ENCODE results near the gene CSNK2A1.

DNA sequence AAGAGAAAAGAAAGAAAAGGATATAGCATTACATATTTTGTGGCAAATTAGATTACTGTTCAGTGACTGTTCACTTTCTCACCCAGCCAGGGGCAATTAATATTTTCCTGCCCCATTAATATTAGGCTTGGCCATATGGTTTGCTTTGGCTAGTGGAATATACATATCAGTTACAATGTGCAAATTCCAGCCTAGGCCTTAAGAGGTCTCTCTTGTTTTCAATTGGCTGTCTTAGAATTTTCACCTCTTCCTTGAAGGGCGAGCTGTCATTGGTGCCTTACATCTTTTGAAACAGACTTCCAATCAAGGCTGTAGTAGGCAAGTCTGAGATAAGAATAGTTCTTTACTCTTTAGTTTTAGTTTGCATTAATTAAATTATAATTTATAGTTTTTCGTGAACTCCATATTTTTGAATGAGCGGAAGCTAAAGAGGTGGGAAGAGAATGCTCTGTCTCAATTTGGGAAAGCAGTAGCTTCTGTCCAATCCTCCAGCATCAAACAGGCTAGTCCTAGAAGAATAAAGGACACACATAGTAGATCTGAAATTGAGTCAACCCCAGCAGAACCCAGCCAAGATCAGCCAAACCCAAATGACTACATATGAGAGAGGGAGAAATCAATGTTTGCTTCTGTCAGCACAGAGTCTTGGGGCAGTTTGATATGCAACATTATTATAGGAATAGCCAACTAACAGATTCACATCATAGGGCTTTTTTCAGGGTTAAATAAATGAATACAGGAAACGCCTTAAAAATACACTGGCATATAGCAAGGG is 6.3 kb upstream of the CSNK2A1 start:
- TF ChIP-seq, protein P1, sequence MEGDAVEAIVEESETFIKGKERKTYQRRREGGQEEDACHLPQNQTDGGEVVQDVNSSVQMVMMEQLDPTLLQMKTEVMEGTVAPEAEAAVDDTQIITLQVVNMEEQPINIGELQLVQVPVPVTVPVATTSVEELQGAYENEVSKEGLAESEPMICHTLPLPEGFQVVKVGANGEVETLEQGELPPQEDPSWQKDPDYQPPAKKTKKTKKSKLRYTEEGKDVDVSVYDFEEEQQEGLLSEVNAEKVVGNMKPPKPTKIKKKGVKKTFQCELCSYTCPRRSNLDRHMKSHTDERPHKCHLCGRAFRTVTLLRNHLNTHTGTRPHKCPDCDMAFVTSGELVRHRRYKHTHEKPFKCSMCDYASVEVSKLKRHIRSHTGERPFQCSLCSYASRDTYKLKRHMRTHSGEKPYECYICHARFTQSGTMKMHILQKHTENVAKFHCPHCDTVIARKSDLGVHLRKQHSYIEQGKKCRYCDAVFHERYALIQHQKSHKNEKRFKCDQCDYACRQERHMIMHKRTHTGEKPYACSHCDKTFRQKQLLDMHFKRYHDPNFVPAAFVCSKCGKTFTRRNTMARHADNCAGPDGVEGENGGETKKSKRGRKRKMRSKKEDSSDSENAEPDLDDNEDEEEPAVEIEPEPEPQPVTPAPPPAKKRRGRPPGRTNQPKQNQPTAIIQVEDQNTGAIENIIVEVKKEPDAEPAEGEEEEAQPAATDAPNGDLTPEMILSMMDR (IDR thresholded peaks at IDR 0.05), result no peak
- TF ChIP-seq POLR2A (IDR thresholded peaks at IDR 0.05), result no peak
- TF ChIP-seq EP300 (IDR thresholded peaks at IDR 0.05), result no peak
- no peak for TF ChIP-seq POLR2AphosphoS5 (IDR thresholded peaks at IDR 0.05)
